Spleen (tissue), 11 donors: ENCODE measurements around the gene PVR. TPM values are rescaled to one million over a fixed set of nuclear protein-coding genes. Genes with fewer than 3 reads are reported as not detected.

Experiments
- DNase-seq: peaks from one replicate; pipeline ENCODE4 v3.0.0-alpha.2; 2020
- H3K27ac ChIP-seq, 8 donors: fragments of 200-600 bp; sonication (generic) in 7 of 8; 1 replicate in 4 of 8; 2 replicates in 4 of 8; pipeline versions ENCODE4 v1.5.0 to v1.8.0; 2016 to 2021; ENCODE audit warnings: inconsistent platforms in 4 of 8, mild to moderate bottlenecking in 4 of 8, moderate library complexity in 1 of 8
- H3K27me3 ChIP-seq, 7 donors: fragments of 200-600 bp; sonication (generic) in 6 of 7; replicated peaks in 1 of 7; 1 replicate in 4 of 7; 2 replicates in 3 of 7; pipeline versions ENCODE4 v1.5.0 to v1.8.0; 2016 to 2021; ENCODE audit warnings: inconsistent platforms in 3 of 7, mild to moderate bottlenecking in 1 of 7
- H3K36me3 ChIP-seq, 6 donors: fragments of 200-600 bp; sonication (generic) in 5 of 6; 1 replicate in 4 of 6; 2 replicates in 2 of 6; pipeline versions ENCODE4 v1.5.0 to v1.8.0; 2016 to 2021; ENCODE audit warnings: inconsistent platforms in 2 of 6
- H3K4me1 ChIP-seq, 6 donors: fragments of 200-600 bp; sonication (generic) in 5 of 6; 1 replicate in 3 of 6; 2 replicates in 3 of 6; pipeline versions ENCODE4 v1.5.0 to v1.8.0; 2016 to 2021; ENCODE audit warnings: inconsistent platforms in 3 of 6
- H3K4me3 ChIP-seq, 8 donors: fragments of 200-600 bp; sonication (generic) in 7 of 8; 1 replicate in 4 of 8; 2 replicates in 4 of 8; pipeline versions ENCODE4 v1.5.0 to v1.8.0; 2016 to 2021; ENCODE audit warnings: inconsistent platforms in 4 of 8, mild to moderate bottlenecking in 4 of 8, moderate library complexity in 2 of 8
- H3K9me3 ChIP-seq, 8 donors: fragments of 200-600 bp; sonication (generic) in 7 of 8; 1 replicate in 4 of 8; 2 replicates in 4 of 8; pipeline versions ENCODE4 v1.5.0 to v1.8.0; 2016 to 2021; ENCODE audit warnings: inconsistent platforms in 4 of 8
- CTCF ChIP-seq, 11 experiments: fragments of 200-600 bp in 7 of 11; fragments of 450-650 bp in 4 of 11; sonication (generic) in 4 of 11; IDR thresholded peaks in 8 of 11; conservative IDR thresholded peaks in 3 of 11; 1 replicate in 7 of 11; 2 replicates in 4 of 11; pipeline versions ENCODE4 v1.4.0 to v1.8.0; 2016 to 2021; ENCODE audit warnings: antibody characterized with exemption in 11 of 11, inconsistent platforms in 4 of 11, mild to moderate bottlenecking in 1 of 11
- POLR2A ChIP-seq, 3 donors: fragments of 450-650 bp; IDR thresholded peaks; one replicate each; pipeline ENCODE4 v1.5.1; 2017; ENCODE audit warnings: antibody characterized with exemption in 3 of 3, mild to moderate bottlenecking in 1 of 3
- POLR2AphosphoS5 ChIP-seq, 3 donors: sonication (generic); formaldehyde crosslinking; IDR thresholded peaks; one replicate each; pipeline ENCODE4 v1.5.1; 2017; ENCODE audit warnings: antibody characterized with exemption in 3 of 3
- WGBS, 5 donors: extraction: QIAGEN DNeasy Blood & Tissue Kit in 3 of 5; methylation state at CpG; one replicate each; pipeline versions ENCODE4 v1.1.5 to v1.1.7; 2013 to 2018; 5-methylcytosine and 5-hydroxymethylcytosine counted together
- intact Hi-C: fragments of 100-400 bp; cut with DNase I; formaldehyde crosslinking; loops from one replicate; pipeline ENCODE4 v1.15.0; 2023; ENCODE audit warnings: low total_unique reads
- polyA plus RNA-seq, 3 donors: library from polyadenylated mRNA; stranded (reverse); fragments of 200-250 nt; gene quantifications; one replicate each; pipeline ENCODE4 v1.2.1, GENCODE V29; 2013
- total RNA-seq, 7 donors: library from RNA; depleted of rRNA in 3 of 7; stranded (reverse); fragments of >200 nt in 3 of 7; fragmentation: NEBNext Ultra II Directional in 4 of 7; extraction: Animal tissue kit (Norgen Biotek cat#: 25700) in 4 of 7; gene quantifications; one replicate each; pipeline versions ENCODE4 v1.1.0 to v1.2.1, GENCODE V29; 2016 to 2021
- donor health status: healthy with polysubstance abuse.
- donor health status: DM: no; HTN: no; CAD: no; lungs with moderate emphysema.
- donor health status: DM: no; HTN: no; CAD: no.
- donor health status: Bipolar disorder and iron deficiency.
- donor health status: healthy.
- donor health status: DM: no; HTN: no; CAD: no.
- donor health status: DM: yes; HTN: yes; CAD: no.

The PVR gene
- total and polyA plus RNA-seq, 10 donors = 2.0 to 18.4 (median 12.8) TPM

GRCh38 chr19:44701228-44701627 is 57.5 kb downstream of the PVR start:
- H3K36me3 ChIP-seq = no peaks in the 10 kb centered on the region
- no peak overlapping the region for H3K27ac ChIP-seq
- intact Hi-C loops = no loop called here
- no peaks in the 10 kb centered on the region for H3K4me1 ChIP-seq
- H3K9me3 ChIP-seq = no peaks in the 10 kb centered on the region
- DNase-seq = no peak
- no peak overlapping the region for H3K4me3 ChIP-seq
- H3K27me3 ChIP-seq = peaks cover 0 to 14% (median 0%) of the 10 kb centered on the region in 7 donors
- 85 to 93% (median 87%) methylated on average over 4 to 15 of the region's 15 CpGs for WGBS, 5 donors
- TF ChIP-seq CTCF (IDR thresholded peaks at IDR 0.05 in 8 of 11, conservative IDR thresholded peaks at IDR 0.05 in 3 of 11) (no peak), POLR2A (IDR thresholded peaks at IDR 0.05) (no peak), POLR2AphosphoS5 (IDR thresholded peaks at IDR 0.05) (no peak)

- H3K36me3 ChIP-seq = no peaks in the 10 kb centered on the region
- peaks cover 0 to 5% (median 0%) of the 10 kb centered on the region in 7 donors for H3K27me3 ChIP-seq
- intact Hi-C loops = no loop called here
- no peak overlapping the region for H3K4me3 ChIP-seq
- 86 to 92% (median 90%) methylated on average over 14 to 17 of the region's 17 CpGs for WGBS, 5 donors
- no peak for TF ChIP-seq POLR2A (IDR thresholded peaks at IDR 0.05)
- TF ChIP-seq CTCF (IDR thresholded peaks at IDR 0.05 in 8 of 11, conservative IDR thresholded peaks at IDR 0.05 in 3 of 11) = no peak
- no peak for TF ChIP-seq POLR2AphosphoS5 (IDR thresholded peaks at IDR 0.05)
- H3K4me1 ChIP-seq = no peaks in the 10 kb centered on the region
- no peak for DNase-seq
- H3K9me3 ChIP-seq = no peaks in the 10 kb centered on the region
- H3K27ac ChIP-seq = no peak overlapping the region
Observed at GRCh38 chr19:44702551-44703176, 59.0 kb downstream of the PVR start.

GRCh38 chr19:44703336-44704078 is 59.8 kb downstream of the PVR start:
- WGBS, 5 donors = 85 to 94% (median 92%) methylated on average over 20 to 28 of the region's 28 CpGs
- H3K4me1 ChIP-seq = no peaks in the 10 kb centered on the region
- no peaks in the 10 kb centered on the region for H3K27me3 ChIP-seq
- H3K36me3 ChIP-seq = no peaks in the 10 kb centered on the region
- intact Hi-C loops = no loop called here
- H3K27ac ChIP-seq = no peak overlapping the region
- no peaks in the 10 kb centered on the region for H3K9me3 ChIP-seq
- no peak overlapping the region for H3K4me3 ChIP-seq
- no peak for TF ChIP-seq POLR2A (IDR thresholded peaks at IDR 0.05)
- no peak for TF ChIP-seq CTCF (IDR thresholded peaks at IDR 0.05 in 8 of 11, conservative IDR thresholded peaks at IDR 0.05 in 3 of 11)
- TF ChIP-seq POLR2AphosphoS5 (IDR thresholded peaks at IDR 0.05) = no peak
- DNase-seq = no peak

GRCh38 chr19:44704982-44705381 is 61.3 kb downstream of the PVR start:
- H3K27me3 ChIP-seq = no peaks in the 10 kb centered on the region
- no peaks in the 10 kb centered on the region for H3K4me1 ChIP-seq
- intact Hi-C loops = no loop called here
- no peaks in the 10 kb centered on the region for H3K9me3 ChIP-seq
- WGBS, 5 donors = 90 to 96% (median 95%) methylated on average over 1 of the region's 1 CpG
- H3K4me3 ChIP-seq = no peak overlapping the region
- no peak for TF ChIP-seq POLR2AphosphoS5 (IDR thresholded peaks at IDR 0.05)
- no peak for TF ChIP-seq CTCF (IDR thresholded peaks at IDR 0.05 in 8 of 11, conservative IDR thresholded peaks at IDR 0.05 in 3 of 11)
- no peak for TF ChIP-seq POLR2A (IDR thresholded peaks at IDR 0.05)
- no peaks in the 10 kb centered on the region for H3K36me3 ChIP-seq
- DNase-seq = no peak
- no peak overlapping the region for H3K27ac ChIP-seq
